Suprapubic skin (tissue), 4 donors: Measurements from ENCODE around the gene PTMA. TPM values are rescaled to one million over a fixed set of nuclear protein-coding genes. Genes with fewer than 3 reads are reported as not detected.
"Not testable (repeated sequence)": the region's sequence is repeated elsewhere in the genome, so short reads cannot be mapped to it uniquely, and the experiment has no call there.

Experiments
- DNase-seq, 2 donors: peaks; one replicate each; pipeline ENCODE4 v3.0.0-alpha.2; 2019; ENCODE audit warnings: low spot score in 2 of 2
- H3K27ac ChIP-seq: fragments of 200-600 bp; sonication (generic); one replicate; pipeline ENCODE4 v1.5.1; 2019
- H3K27me3 ChIP-seq: fragments of 200-600 bp; sonication (generic); one replicate; pipeline ENCODE4 v1.5.1; 2019
- H3K36me3 ChIP-seq: fragments of 200-600 bp; sonication (generic); one replicate; pipeline ENCODE4 v1.5.1; 2019
- H3K4me1 ChIP-seq: fragments of 200-600 bp; sonication (generic); one replicate; pipeline ENCODE4 v1.5.1; 2019
- H3K4me3 ChIP-seq: fragments of 200-600 bp; sonication (generic); one replicate; pipeline ENCODE4 v1.5.1; 2019; ENCODE audit warnings: mild to moderate bottlenecking
- H3K9me3 ChIP-seq: fragments of 200-600 bp; sonication (generic); one replicate; pipeline ENCODE4 v1.5.1; 2019
- EP300 ChIP-seq: sonication (generic); formaldehyde crosslinking; IDR thresholded peaks from one replicate; pipeline ENCODE4 v1.6.1; 2017; ENCODE audit warnings: antibody characterized with exemption
- POLR2A ChIP-seq, 2 donors: fragments of 450-650 bp; IDR thresholded peaks; one replicate each; pipeline ENCODE4 v1.6.1; 2017; ENCODE audit warnings: antibody characterized with exemption in 2 of 2, mild to moderate bottlenecking in 2 of 2, moderate library complexity in 2 of 2
- POLR2AphosphoS5 ChIP-seq, 3 donors: sonication (generic); formaldehyde crosslinking; IDR thresholded peaks; one replicate each; pipeline ENCODE4 v1.6.1; 2017; ENCODE audit warnings: antibody characterized with exemption in 3 of 3
- WGBS: methylation state at CpG from one replicate; pipeline ENCODE4 v1.1.5; 2018; 5-methylcytosine and 5-hydroxymethylcytosine counted together
- total RNA-seq, 4 donors: library from RNA; depleted of rRNA; stranded (reverse); fragments of >200 nt; gene quantifications; one replicate each; pipeline ENCODE4 v1.1.0, GENCODE V29; 2016
- TF ChIP-seq, protein P1 (sequence below), 2 donors: fragments of 200-600 bp in 1 of 2; fragments of 450-650 bp in 1 of 2; sonication (generic) in 1 of 2; IDR thresholded peaks; one replicate each; pipeline ENCODE4 v1.5.1; 2016 to 2019; ENCODE audit warnings: antibody characterized with exemption in 2 of 2, mild to moderate bottlenecking in 1 of 2, moderate library complexity in 1 of 2

Gene PTMA
- total RNA-seq, 4 donors from 2014 or later = 781 to 1,090 (median 1,063) TPM

DNA sequence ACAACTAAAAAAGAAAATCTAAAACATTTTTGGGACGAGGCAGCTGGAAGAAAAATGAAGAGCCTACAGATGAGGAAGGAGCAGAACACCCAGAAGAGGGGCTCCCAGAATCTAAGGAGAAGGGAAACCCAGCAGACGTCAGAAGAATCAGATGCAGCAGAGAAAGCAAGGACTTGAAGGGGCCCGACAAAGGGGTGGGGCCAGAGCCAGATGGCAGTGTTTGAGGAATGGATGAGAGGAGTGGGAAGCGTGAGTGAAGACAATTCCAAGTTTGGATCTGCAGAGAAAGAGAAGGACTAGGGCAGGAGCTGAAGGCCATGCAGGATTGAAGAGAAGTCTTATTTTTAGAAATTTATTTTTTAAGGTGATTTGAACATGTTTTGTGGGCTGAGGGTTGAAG is 19.3 kb downstream of the PTMA start:
- H3K36me3 ChIP-seq = peaks cover 23% of the 10 kb centered on the region
- no peak overlapping the region for H3K4me3 ChIP-seq
- no peaks in the 10 kb centered on the region for H3K9me3 ChIP-seq
- DNase-seq = no peak
- H3K27me3 ChIP-seq = no peaks in the 10 kb centered on the region
- H3K4me1 ChIP-seq = no peaks in the 10 kb centered on the region
- TF ChIP-seq POLR2A (IDR thresholded peaks at IDR 0.05) (no peak), EP300 (no peak), POLR2AphosphoS5 (IDR thresholded peaks at IDR 0.05) (no peak)
- TF ChIP-seq, protein P1, sequence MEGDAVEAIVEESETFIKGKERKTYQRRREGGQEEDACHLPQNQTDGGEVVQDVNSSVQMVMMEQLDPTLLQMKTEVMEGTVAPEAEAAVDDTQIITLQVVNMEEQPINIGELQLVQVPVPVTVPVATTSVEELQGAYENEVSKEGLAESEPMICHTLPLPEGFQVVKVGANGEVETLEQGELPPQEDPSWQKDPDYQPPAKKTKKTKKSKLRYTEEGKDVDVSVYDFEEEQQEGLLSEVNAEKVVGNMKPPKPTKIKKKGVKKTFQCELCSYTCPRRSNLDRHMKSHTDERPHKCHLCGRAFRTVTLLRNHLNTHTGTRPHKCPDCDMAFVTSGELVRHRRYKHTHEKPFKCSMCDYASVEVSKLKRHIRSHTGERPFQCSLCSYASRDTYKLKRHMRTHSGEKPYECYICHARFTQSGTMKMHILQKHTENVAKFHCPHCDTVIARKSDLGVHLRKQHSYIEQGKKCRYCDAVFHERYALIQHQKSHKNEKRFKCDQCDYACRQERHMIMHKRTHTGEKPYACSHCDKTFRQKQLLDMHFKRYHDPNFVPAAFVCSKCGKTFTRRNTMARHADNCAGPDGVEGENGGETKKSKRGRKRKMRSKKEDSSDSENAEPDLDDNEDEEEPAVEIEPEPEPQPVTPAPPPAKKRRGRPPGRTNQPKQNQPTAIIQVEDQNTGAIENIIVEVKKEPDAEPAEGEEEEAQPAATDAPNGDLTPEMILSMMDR (IDR thresholded peaks at IDR 0.05) = no peak
- H3K27ac ChIP-seq = no peak overlapping the region
- WGBS = 66% methylated on average over 4 of the region's 4 CpGs

DNA sequence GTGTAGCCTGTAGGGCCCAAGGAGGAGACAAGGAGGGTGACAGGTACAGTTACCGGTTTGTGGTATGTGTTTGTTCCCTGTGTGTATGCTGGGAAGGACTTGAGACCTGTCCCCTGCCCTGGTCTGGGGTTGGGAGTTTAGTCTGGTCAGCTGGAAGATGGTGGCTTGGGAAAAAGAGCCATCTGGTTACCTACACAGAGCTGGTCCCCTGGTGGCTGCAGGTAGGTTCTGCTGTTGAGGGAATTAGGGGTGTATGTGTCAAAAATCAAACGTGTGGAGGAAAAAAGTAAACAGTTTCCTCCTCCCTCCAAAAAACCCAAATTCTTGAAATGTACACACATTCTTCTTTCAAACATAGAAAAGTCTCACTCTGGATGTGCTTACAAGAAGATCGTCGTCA is 24.3 kb downstream of the PTMA start:
- Histone ChIP-seq H3K4me1 (no peaks in the 10 kb centered on the region), H3K36me3 (peaks cover 51% of the 10 kb centered on the region), H3K9me3 (no peaks in the 10 kb centered on the region), H3K27me3 (no peaks in the 10 kb centered on the region), H3K27ac (no peak overlapping the region), H3K4me3 (no peak overlapping the region)
- TF ChIP-seq EP300 = no peak
- TF ChIP-seq, protein P1 (IDR thresholded peaks at IDR 0.05) = no peak
- TF ChIP-seq POLR2AphosphoS5 (IDR thresholded peaks at IDR 0.05) = no peak
- no peak for TF ChIP-seq POLR2A (IDR thresholded peaks at IDR 0.05)
- no peak for DNase-seq
- WGBS = 90% methylated on average over 4 of the region's 4 CpGs

DNA sequence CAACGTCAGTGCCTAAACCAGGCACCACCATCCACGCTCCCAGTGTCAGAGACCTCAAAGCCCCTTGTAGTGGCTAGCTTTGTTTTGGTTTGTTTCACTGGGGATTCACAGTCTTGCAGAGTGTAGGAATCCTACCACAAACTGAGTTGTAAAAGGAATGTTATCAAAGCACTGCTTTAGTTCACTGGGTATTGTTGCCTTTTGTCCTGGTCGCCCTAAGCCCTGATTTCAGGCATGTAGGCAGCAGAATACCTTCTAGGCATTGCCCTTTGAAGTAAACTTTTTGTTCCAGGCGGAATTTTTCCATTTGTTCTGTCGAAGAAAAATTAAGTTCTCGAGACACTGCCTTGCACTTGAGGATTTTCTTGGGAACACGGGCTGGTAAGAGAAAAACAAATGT is 29.4 kb downstream of the PTMA start:
- TF ChIP-seq, protein P1 (IDR thresholded peaks at IDR 0.05) = no peak
- TF ChIP-seq POLR2AphosphoS5 (IDR thresholded peaks at IDR 0.05) = no peak
- no peak for TF ChIP-seq EP300
- TF ChIP-seq POLR2A (IDR thresholded peaks at IDR 0.05) = no peak
- Histone ChIP-seq H3K27ac (no peak overlapping the region), H3K4me3 (no peak overlapping the region), H3K36me3 (peaks cover 30% of the 10 kb centered on the region), H3K4me1 (no peaks in the 10 kb centered on the region), H3K9me3 (no peaks in the 10 kb centered on the region), H3K27me3 (no peaks in the 10 kb centered on the region)
- 93% methylated on average over 7 of the region's 7 CpGs for WGBS
- no peak for DNase-seq

DNA sequence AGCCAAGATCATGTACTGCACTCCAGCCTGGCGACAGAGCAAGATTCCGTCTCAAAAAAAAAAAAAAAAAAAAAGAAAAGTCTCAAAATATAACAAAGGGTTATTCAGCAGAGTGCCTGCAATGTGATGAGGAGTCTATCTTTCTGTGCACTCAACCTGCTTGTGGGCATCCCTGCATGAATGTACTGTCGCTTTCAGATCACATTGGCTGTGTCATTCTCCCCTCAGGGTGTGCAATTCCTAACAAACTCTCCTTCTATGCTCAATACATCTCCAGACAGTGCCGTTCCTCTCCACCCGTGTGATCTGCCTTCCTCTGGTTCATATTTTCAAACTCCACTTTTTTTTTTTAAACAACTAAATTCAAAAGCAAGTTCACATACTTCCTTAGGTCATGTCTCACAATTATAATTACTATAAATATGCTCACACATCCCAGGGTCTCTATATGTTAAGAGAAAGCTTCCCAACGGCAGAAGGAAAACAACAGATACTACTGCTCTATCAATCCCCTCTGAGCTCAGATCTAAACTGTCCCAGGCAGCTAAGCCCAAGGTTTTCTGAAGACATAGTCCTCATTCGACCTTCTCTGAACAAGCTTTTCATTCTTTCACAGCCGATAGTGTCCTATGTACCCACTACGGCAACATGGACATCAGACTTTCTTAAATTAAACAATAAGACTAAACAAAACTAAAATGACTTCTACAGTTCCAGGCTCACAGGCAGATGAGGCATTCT is 35.2 kb downstream of the PTMA start:
- no peak for DNase-seq
- no peaks in the 10 kb centered on the region for H3K4me1 ChIP-seq
- whole genome bisulfite sequencing = 53% methylated on average over 9 of the region's 9 CpGs
- no peak for TF ChIP-seq EP300
- no peak for TF ChIP-seq POLR2AphosphoS5 (IDR thresholded peaks at IDR 0.05)
- H3K4me3 ChIP-seq = no peak overlapping the region
- no peaks in the 10 kb centered on the region for H3K36me3 ChIP-seq
- H3K9me3 ChIP-seq = no peaks in the 10 kb centered on the region
- H3K27ac ChIP-seq = no peak overlapping the region
- H3K27me3 ChIP-seq = no peaks in the 10 kb centered on the region

DNA sequence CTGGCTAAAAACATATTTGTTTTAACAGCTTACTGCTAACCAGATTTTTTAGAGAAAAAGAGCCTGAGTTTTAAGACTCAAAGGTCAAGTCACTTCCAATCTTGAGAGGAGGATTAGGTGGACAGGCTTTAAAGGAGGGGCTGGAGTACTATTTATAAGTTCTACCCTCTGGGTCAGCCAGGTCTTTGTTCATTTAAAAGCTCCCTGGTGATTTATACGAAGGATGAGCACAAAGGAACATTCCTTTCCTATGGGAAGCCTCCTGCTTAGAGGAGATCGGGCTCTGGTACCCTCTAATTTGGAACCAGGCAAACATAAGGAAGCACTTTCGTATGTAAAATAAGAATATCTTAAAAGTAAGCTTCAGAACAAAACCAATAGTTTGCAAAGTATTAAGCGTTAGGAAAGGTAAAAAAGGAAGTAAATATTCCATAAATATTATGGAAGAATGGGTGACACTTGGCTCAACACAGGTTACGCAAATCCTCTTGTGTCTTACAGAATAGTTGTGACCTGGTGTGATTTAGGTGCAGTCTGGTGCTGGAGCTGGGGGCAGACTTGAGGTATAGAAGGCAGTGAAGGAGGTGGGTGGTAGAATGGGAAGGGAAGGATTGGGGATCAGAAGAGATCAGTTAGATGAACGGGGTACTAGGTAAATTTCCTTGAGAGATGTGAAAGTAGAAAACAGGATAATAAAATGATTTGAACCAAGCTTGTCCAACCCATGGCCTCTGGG is 37.1 kb downstream of the PTMA start:
- Histone ChIP-seq H3K9me3 (no peaks in the 10 kb centered on the region), H3K36me3 (no peaks in the 10 kb centered on the region), H3K4me1 (no peaks in the 10 kb centered on the region), H3K27ac (no peak overlapping the region), H3K4me3 (no peak overlapping the region), H3K27me3 (no peaks in the 10 kb centered on the region)
- no peak for DNase-seq
- TF ChIP-seq EP300 = no peak
- TF ChIP-seq POLR2A (IDR thresholded peaks at IDR 0.05) = no peak
- TF ChIP-seq, protein P1 (IDR thresholded peaks at IDR 0.05) = no peak
- no peak for TF ChIP-seq POLR2AphosphoS5 (IDR thresholded peaks at IDR 0.05)
- WGBS = 81% methylated on average over 6 of the region's 6 CpGs

DNA sequence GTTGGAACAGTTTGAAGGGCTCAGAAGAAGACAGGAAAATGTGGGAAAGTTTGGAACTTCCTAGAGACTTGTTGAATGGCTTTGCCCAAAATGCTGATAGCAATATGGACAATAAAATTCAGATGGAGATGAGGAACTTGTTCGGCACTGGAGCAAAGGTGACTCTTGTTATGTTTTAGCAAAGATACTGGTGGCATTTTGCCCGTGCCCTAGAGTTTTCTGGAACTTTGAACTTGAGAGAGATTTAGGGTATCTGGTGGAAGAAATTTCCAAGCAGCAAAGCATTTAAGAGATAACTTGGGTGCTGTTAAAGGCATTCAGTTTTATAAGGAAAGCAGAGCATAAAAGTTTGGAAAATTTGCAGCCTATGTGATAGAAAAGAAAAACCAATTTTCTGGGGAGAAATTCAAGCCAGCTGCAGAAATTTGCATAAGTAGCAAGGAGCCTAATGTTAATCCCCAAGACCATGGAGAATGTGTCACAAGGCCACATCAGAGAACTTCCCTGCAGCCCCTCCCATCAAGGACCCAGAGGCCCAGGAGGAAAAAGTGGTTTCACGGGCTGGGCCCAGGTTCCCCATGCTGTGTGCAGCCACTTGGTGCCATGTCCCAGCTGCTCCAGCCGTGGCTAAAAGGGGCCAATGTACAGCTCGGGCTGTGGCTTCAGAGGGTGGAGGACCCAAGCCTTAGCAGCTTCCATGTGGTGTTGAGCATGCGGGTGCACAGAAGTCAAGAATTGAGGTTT is 40.0 kb downstream of the PTMA start:
- not testable (repeated sequence) for H3K4me1 ChIP-seq, H3K9me3 ChIP-seq, H3K4me3 ChIP-seq, H3K36me3 ChIP-seq, DNase-seq, H3K27ac ChIP-seq, H3K27me3 ChIP-seq
- WGBS = 85% methylated on average over 6 of the region's 6 CpGs

DNA sequence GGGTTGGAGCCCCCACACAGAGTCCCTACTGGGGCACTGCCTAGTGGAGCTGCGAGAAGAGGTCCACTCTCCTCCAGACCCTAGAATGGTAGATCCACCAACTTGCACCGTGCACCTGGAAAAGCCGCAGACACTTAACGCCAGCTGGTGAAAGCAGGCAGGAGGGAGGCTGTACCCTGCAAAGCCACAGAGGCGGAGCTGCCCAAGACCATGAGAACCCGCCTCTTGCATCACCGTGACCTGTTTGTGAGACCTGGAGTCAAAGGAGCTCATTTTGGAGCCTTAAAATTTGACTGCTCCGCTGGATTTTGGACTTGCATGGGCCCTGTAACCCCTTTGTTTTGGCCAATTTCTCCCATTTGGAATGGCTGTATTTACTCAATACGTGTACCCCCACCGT is 40.7 kb downstream of the PTMA start:
- 95% methylated on average over 10 of the region's 10 CpGs for WGBS
- H3K4me1 ChIP-seq, H3K27me3 ChIP-seq, H3K27ac ChIP-seq, H3K9me3 ChIP-seq, H3K36me3 ChIP-seq, DNase-seq, H3K4me3 ChIP-seq: not testable (repeated sequence)
